GM18870 (cell line): ENCODE data around the gene AIG1.
"Not testable (repeated sequence)": the region's sequence is repeated elsewhere in the genome, so short reads cannot be mapped to it uniquely, and the experiment has no call there.

ENCODE experiments used
- ATAC-seq: cut with Tn5 transposase; IDR thresholded peaks from one replicate; pipeline ENCODE4 v1.9.1; 2021; ENCODE audit warnings: moderate library complexity; ENCODE audit not compliant: unreplicated experiment

Gene AIG1

GRCh38 chr6:143222801-143223231, 162.1 kb downstream of the AIG1 start:
- no peak for ATAC-seq

DNA sequence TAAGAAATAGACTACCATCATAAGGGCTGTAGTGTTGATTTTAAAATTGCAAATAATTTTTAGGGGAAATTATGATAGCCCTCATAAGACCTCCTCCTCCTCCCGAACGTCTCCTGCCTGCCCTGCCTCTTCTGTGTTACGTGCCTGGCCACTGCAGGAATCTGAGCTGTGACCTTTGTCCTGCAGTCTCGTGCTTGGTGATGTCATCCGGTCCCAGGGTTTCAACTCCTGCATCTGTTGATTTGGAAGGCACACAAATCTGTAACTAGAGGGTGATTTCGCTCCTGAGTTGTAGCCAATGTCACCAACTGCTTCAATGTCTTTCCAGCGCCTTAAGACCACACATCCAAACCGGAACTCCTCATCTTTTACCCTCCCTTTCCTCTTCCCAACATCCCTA, 163.2 kb downstream of the AIG1 start:
- no peak for ATAC-seq

- ATAC-seq, result no peak
These were observed 163.8 kb downstream of the AIG1 start for GRCh38 chr6:143224516-143224915.

GRCh38 chr6:143225929-143226328, 165.2 kb downstream of the AIG1 start:
- ATAC-seq, result no peak

DNA sequence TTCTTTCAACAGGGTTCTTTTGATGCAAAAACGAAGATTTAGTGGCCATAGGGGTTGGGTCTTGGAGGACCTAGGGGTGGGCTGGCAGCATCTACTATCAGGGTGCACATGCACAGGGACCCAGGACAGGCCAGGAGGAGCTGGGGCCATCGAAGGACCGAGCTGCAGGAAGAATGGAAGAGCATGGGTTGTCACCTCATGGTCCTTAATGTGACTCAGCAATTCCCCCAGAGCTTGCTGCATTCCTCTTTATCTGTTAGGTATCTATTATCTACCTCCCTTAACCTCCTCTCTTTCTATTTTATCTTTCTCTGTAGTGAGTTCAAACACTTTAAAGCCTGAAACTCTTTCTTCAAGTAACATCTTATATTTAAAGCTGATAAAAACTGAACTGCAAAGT, 167.0 kb downstream of the AIG1 start:
- ATAC-seq, result no peak

DNA sequence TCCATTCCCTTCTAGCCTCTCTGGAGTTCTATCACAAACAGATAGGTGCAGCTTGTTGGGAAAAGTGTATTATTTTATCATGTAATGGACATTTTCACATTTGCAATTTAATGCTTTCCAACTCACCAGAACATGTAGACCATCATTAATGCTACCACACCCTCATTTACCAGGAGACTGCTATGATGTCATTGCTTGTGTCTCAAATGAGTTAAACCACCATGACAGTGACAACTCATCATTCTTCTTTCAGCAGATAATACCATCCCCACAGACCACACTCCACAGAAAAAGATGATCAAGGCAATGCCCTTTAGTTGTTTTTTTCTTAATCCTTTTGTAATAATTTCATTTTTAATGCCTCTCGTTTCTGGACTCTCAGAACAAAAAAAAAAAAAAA, 168.7 kb downstream of the AIG1 start:
- no peak for ATAC-seq

GRCh38 chr6:143232849-143233248, 172.2 kb downstream of the AIG1 start:
- no peak for ATAC-seq

GRCh38 chr6:143233554-143234285, 173.0 kb downstream of the AIG1 start:
- no peak for ATAC-seq

- no peak for ATAC-seq
These were observed 174.0 kb downstream of the AIG1 start for GRCh38 chr6:143234734-143235133.

DNA sequence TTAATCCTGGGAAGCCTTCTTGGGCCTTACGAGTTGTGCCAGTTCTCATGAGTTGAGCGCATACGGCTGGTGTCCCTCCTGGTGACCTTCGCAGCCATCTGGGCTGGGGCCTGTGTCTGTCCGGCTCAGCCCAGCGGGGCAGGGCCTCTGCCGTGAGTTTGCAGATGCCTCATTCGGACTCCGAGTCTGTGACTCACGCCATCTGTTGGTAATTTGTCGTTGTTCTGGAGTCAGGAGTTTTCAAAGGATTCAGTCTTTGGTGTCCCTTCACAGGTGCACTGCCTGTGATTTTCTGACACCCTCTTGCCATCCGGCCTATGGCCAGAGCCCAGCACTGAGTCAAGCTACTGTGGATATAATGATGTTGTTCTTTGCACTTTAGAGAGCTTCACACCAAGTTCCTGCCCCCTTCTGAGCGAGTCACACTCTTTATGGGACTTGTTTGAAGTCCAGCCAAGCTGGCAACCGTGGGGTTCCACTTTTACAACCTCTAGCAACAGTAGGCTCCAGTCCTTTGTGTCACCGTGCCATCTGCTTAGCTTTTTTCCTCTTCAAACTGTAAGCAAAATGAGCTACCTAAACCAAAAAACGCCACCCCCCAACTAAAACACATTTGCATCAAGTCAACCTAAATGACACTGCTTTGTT, 175.6 kb downstream of the AIG1 start:
- ATAC-seq, result no peak

- ATAC-seq, result no peak
These were observed 177.6 kb downstream of the AIG1 start for GRCh38 chr6:143238306-143238705.

DNA sequence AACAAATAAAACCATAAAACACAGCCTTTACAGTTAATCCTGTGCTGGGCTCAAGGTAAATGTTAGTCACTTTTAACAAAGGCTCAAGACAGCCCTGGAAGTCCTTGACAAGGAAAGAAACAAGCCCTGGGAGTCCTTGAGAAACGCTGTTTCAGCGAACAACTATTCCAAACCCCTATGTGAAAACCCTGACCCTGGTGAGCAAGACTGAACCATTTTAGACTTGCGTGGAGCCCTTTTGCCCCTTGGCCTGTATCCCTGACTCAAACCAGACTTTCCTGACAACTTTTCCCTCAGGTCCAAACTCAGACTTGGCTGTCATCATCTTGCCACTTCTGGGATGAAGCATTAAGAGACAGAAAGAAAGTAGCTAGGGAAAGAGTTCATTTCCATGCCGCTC, 180.4 kb downstream of the AIG1 start:
- no peak for ATAC-seq

GRCh38 chr6:143241911-143242310, 181.2 kb downstream of the AIG1 start:
- ATAC-seq, result no peak

GRCh38 chr6:143243786-143244185, 183.1 kb downstream of the AIG1 start:
- no peak for ATAC-seq

DNA sequence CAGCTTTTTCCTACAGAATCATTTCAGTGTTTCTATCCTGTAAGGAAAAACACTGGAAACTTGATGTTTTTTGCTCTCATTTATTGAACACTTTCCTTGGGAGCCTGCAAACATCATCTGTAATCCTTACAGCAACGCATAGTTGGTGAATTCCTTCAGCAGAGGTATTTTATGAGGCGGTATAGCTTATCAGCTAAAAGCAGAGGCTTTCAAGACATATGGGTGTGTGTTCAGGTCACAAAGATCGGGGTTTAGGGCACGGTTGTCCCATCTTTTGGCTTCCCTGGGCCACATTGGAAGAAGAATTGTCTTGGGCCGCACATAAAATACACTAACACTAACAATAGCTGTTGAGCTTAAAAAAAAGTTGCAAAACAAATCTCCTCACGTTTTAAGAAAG, 185.0 kb downstream of the AIG1 start:
- no peak for ATAC-seq

DNA sequence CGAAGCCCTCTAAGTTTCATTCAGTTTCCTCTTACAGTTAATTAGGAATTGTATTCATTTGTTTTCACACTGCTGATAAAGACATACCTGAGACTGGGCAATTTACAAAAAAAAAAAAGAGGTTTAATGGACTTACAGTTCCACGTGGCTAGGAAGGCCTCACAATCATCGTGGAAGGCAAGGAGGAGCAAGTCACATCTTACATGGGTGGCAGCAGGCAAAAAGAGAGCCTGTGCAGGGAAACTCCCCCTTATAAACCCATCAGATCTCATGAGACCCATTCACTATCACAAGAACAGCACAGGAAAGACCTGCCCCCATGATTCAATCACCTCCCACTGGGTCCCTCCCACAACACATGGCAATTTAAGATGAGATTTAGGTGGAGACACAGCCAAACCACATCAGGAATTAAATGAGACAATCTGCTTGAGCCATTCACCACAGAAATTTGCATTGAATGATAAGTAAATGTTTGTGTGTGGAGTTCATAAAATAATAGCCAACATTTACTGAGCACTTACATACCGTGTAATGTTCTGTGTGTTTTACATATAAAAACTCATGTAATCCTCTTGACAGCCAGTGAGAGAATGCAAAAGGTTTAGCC, 185.6 kb downstream of the AIG1 start:
- not testable (repeated sequence) for ATAC-seq

GRCh38 chr6:143247586-143247985, 186.9 kb downstream of the AIG1 start:
- no peak for ATAC-seq

- ATAC-seq, result no peak
These were observed 187.7 kb downstream of the AIG1 start for GRCh38 chr6:143248359-143248758.

- no peak for ATAC-seq
These were observed 190.6 kb downstream of the AIG1 start for GRCh38 chr6:143251288-143251687.

- no peak for ATAC-seq
These were observed 192.3 kb downstream of the AIG1 start for GRCh38 chr6:143252961-143253360.

DNA sequence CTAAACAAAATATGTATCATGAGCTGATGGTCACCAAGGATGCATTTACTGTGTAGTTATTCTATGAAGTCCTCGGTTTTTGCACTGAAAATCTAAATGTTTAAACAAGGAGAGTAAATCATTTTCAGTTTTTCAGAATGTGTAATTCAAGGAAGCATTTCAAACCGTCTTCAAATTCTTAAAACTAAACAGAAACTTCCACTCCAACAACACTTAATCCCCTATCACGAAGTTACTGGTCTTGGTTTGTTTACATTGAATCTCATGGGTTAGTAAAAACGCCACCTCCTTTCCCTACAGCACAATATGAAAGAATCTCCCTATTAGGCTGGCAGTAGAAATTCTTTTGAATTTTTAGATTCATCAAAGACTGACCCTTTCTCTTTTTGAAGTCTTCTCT, 192.9 kb downstream of the AIG1 start:
- ATAC-seq, result no peak

GRCh38 chr6:143258945-143259344, 198.3 kb downstream of the AIG1 start:
- ATAC-seq, result no peak
